Suppressor macrophage treated with lipopolysaccharide for 4 hours (primary cell): Measurements from ENCODE around the gene TPO.
"Not testable (repeated sequence)": the region's sequence is repeated elsewhere in the genome, so short reads cannot be mapped to it uniquely, and the experiment has no call there.

Experiments used
- DNase-seq: peaks from one replicate; pipeline ENCODE4 v3.0.0-alpha.2; 2020

Gene TPO

GRCh38 chr2:1413156-1413710, at the start of gene TPO:
Gene TPO, plus strand, starts transcription at chr2:1413463. Its CDS starts 946 bp downstream, at chr2:1414409.
- DNase-seq: no peak

GRCh38 chr2:1366546-1367134, 46.6 kb upstream of the TPO start:
- peak; percentile 33 for DNase-seq

- no peak for DNase-seq
These were observed 45.7 kb upstream of the TPO start for GRCh38 chr2:1367601-1368000.

GRCh38 chr2:1369905-1370304, 43.4 kb upstream of the TPO start:
- DNase-seq: no peak

- no peak for DNase-seq
These were observed 42.8 kb upstream of the TPO start for GRCh38 chr2:1370461-1370860.

- DNase-seq: no peak
These were observed 42.2 kb upstream of the TPO start for GRCh38 chr2:1371082-1371481.

- no peak for DNase-seq
These were observed 39.4 kb upstream of the TPO start for GRCh38 chr2:1373830-1374229.

- DNase-seq: no peak
These were observed 39.0 kb upstream of the TPO start for GRCh38 chr2:1374287-1374686.

GRCh38 chr2:1375794-1376193, 37.5 kb upstream of the TPO start:
- DNase-seq: no peak

GRCh38 chr2:1377473-1377872, 35.8 kb upstream of the TPO start:
- no peak for DNase-seq

- DNase-seq: no peak
These were observed 34.7 kb upstream of the TPO start for GRCh38 chr2:1378456-1379150.

- DNase-seq: no peak
These were observed 31.6 kb upstream of the TPO start for GRCh38 chr2:1381644-1382043.

- DNase-seq: not testable (repeated sequence)
These were observed 25.1 kb upstream of the TPO start for GRCh38 chr2:1387954-1388725.

GRCh38 chr2:1390118-1390517, 23.1 kb upstream of the TPO start:
- DNase-seq: not testable (repeated sequence)

GRCh38 chr2:1393321-1393720, 19.9 kb upstream of the TPO start:
- DNase-seq: no peak

- no peak for DNase-seq
These were observed 18.4 kb upstream of the TPO start for GRCh38 chr2:1394709-1395408.

GRCh38 chr2:1397350-1397749, 15.9 kb upstream of the TPO start:
- DNase-seq: no peak

- no peak for DNase-seq
These were observed 15.1 kb upstream of the TPO start for GRCh38 chr2:1398191-1398590.

GRCh38 chr2:1400943-1401735, 12.1 kb upstream of the TPO start:
- no peak for DNase-seq

- DNase-seq: no peak
These were observed 11.2 kb upstream of the TPO start for GRCh38 chr2:1402064-1402463.

- no peak for DNase-seq
These were observed 9.7 kb upstream of the TPO start for GRCh38 chr2:1403565-1403964.

- DNase-seq: no peak
These were observed 8.1 kb upstream of the TPO start for GRCh38 chr2:1405124-1405523.
